Measurements from ENCODE around the gene BAIAP2. TPM values are rescaled to one million over a fixed set of nuclear protein-coding genes. Genes with fewer than 3 reads are reported as not detected.

BAIAP2 gene
- total RNA-seq, 1 donor from 2014 or later: 48.7 TPM

GRCh38 chr17:81157848-81158687 is 123.1 kb downstream of the BAIAP2 start:
- no peak for DNase-seq (ENCODE audit: low spot score)

GRCh38 chr17:81158688-81159590 is 124.0 kb downstream of the BAIAP2 start:
- no peak for DNase-seq (ENCODE audit: low spot score)

- no peak for DNase-seq (ENCODE audit: low spot score)
Observed at GRCh38 chr17:81159611-81160265, 124.8 kb downstream of the BAIAP2 start.

GRCh38 chr17:81160306-81160705 is 125.4 kb downstream of the BAIAP2 start:
- no peak for DNase-seq (ENCODE audit: low spot score)

- DNase-seq (ENCODE audit: low spot score): no peak
Observed at GRCh38 chr17:81160747-81161453, 125.9 kb downstream of the BAIAP2 start.

GRCh38 chr17:81161536-81161935 is 126.6 kb downstream of the BAIAP2 start:
- DNase-seq (ENCODE audit: low spot score): no peak

- DNase-seq (ENCODE audit: low spot score): no peak
Observed at GRCh38 chr17:81161972-81162371, 127.0 kb downstream of the BAIAP2 start.

- DNase-seq (ENCODE audit: low spot score): no peak
Observed at GRCh38 chr17:81162491-81162890, 127.5 kb downstream of the BAIAP2 start.

- no peak for DNase-seq (ENCODE audit: low spot score)
Observed at GRCh38 chr17:81163051-81163695, 128.2 kb downstream of the BAIAP2 start.

GRCh38 chr17:81163703-81164370 is 128.9 kb downstream of the BAIAP2 start:
- no peak for DNase-seq (ENCODE audit: low spot score)

GRCh38 chr17:81164371-81165245 is 129.7 kb downstream of the BAIAP2 start:
- no peak for DNase-seq (ENCODE audit: low spot score)

GRCh38 chr17:81165246-81166032 is 130.5 kb downstream of the BAIAP2 start, which contains the start of gene PVALEF:
PVALEF (plus strand) TSS chr17:81165507; CDS start chr17:81181227, 15,720 bp downstream.
- DNase-seq (ENCODE audit: low spot score): no peak

GRCh38 chr17:81166033-81166492 is 131.1 kb downstream of the BAIAP2 start, which contains the start of gene AATK:
AATK (minus strand) TSS chr17:81166221; CDS start chr17:81165992, 229 bp downstream.
- no peak for DNase-seq (ENCODE audit: low spot score)

Other genes with a start within 250 kb of the BAIAP2 start
- 26.2 TPM for gene CHMP6, start 43.3 kb upstream of the BAIAP2 start, total RNA-seq
- not detected for gene PVALEF, start 130.4 kb downstream of the BAIAP2 start, total RNA-seq
- gene AATK, start 131.1 kb downstream of the BAIAP2 start, total RNA-seq: 3.4 TPM
- gene CEP131, start 187.8 kb downstream of the BAIAP2 start, total RNA-seq: 5.4 TPM
- 37.1 TPM for gene TEPSIN, start 203.9 kb downstream of the BAIAP2 start, total RNA-seq
- 52.9 TPM for gene NDUFAF8, start 204.2 kb downstream of the BAIAP2 start, total RNA-seq

Data from ureter (tissue), 1 donor.